GM19328 (cell line): ENCODE data around the gene TALDO1.

Experiments
- ATAC-seq: cut with Tn5 transposase; IDR thresholded peaks from one replicate; pipeline ENCODE4 v1.9.1; 2021; ENCODE audit warnings: mild to moderate bottlenecking, moderate library complexity; ENCODE audit not compliant: unreplicated experiment

The TALDO1 gene

GRCh38 chr11:747158-748006 is at the start of gene TALDO1:
Gene TALDO1 (plus strand): TSS chr11:747464. CDS start chr11:747482, 18 bp downstream.
- peak; percentile 91 for ATAC-seq

GRCh38 chr11:697811-698311 is 49.4 kb upstream of the TALDO1 start:
- ATAC-seq, result no peak

GRCh38 chr11:698493-699115 is 48.7 kb upstream of the TALDO1 start:
- no peak for ATAC-seq

GRCh38 chr11:699116-699508 is 48.2 kb upstream of the TALDO1 start:
- ATAC-seq, result no peak

GRCh38 chr11:699753-700152 is 47.5 kb upstream of the TALDO1 start:
- no peak for ATAC-seq

GRCh38 chr11:701741-702461 is 45.4 kb upstream of the TALDO1 start:
- no peak for ATAC-seq

- no peak for ATAC-seq
These were observed 44.5 kb upstream of the TALDO1 start for GRCh38 chr11:702462-703461.

GRCh38 chr11:703506-703905 is 43.8 kb upstream of the TALDO1 start:
- no peak for ATAC-seq

- ATAC-seq, result no peak
These were observed 43.0 kb upstream of the TALDO1 start for GRCh38 chr11:704228-704674.

GRCh38 chr11:704781-705645 is 42.3 kb upstream of the TALDO1 start:
- no peak for ATAC-seq

GRCh38 chr11:705646-706438 is 41.4 kb upstream of the TALDO1 start, which contains the start of gene EPS8L2:
Gene EPS8L2 (plus strand): TSS chr11:706231. CDS start chr11:709408, 3,177 bp downstream.
- ATAC-seq, result no peak

GRCh38 chr11:706439-706956 is 40.8 kb upstream of the TALDO1 start:
- no peak for ATAC-seq

- ATAC-seq, result no peak
These were observed 40.1 kb upstream of the TALDO1 start for GRCh38 chr11:706957-707816.

- ATAC-seq, result no peak
These were observed 39.3 kb upstream of the TALDO1 start for GRCh38 chr11:707817-708420.

- ATAC-seq, result no peak
These were observed 38.8 kb upstream of the TALDO1 start for GRCh38 chr11:708511-708910.

GRCh38 chr11:709109-709997 is 37.9 kb upstream of the TALDO1 start:
- ATAC-seq, result no peak
